Liver (tissue), 9 donors: ENCODE data around the gene CCN5. TPM values are rescaled to one million over a fixed set of nuclear protein-coding genes. Genes with fewer than 3 reads are reported as not detected.

Experiments used
- DNase-seq: peaks from one replicate; pipeline ENCODE4 v3.0.0-alpha.2; 2017; ENCODE audit warnings: low spot score
- H3K27ac ChIP-seq, 2 donors: one replicate each; pipeline ENCODE4 v1.7.0; 2013; ENCODE audit warnings: inconsistent platforms in 2 of 2, low read length in 2 of 2, control low read depth in 1 of 2, low read depth in 1 of 2, mild to moderate bottlenecking in 1 of 2
- H3K27me3 ChIP-seq, 4 donors: one replicate each; pipeline versions ENCODE4 v1.6.1 to v1.7.0; 2013; ENCODE audit warnings: low read length in 3 of 4, inconsistent platforms in 1 of 4, mild to moderate bottlenecking in 1 of 4, moderate library complexity in 1 of 4; ENCODE audit not compliant: control insufficient read depth in 4 of 4, insufficient read depth in 4 of 4
- H3K36me3 ChIP-seq, 4 donors: one replicate each; pipeline versions ENCODE4 v1.6.1 to v1.7.0; 2013; ENCODE audit warnings: low read length in 3 of 4, mild to moderate bottlenecking in 3 of 4, low read depth in 1 of 4, moderate library complexity in 1 of 4; ENCODE audit not compliant: control insufficient read depth in 4 of 4, insufficient read depth in 3 of 4
- H3K4me1 ChIP-seq, 4 donors: one replicate each; pipeline versions ENCODE4 v1.6.1 to v1.7.0; 2013; ENCODE audit warnings: low read length in 3 of 4, mild to moderate bottlenecking in 3 of 4, moderate library complexity in 1 of 4; ENCODE audit not compliant: control insufficient read depth in 4 of 4, insufficient read depth in 4 of 4
- H3K4me3 ChIP-seq, 3 donors: one replicate each; pipeline versions ENCODE4 v1.6.1 to v1.7.0; 2013; ENCODE audit warnings: low read length in 3 of 3, control low read depth in 1 of 3, low read depth in 1 of 3, mild to moderate bottlenecking in 1 of 3
- H3K9ac ChIP-seq, 2 donors: one replicate each; pipeline ENCODE4 v1.7.0; 2013; ENCODE audit warnings: low read length in 2 of 2, mild to moderate bottlenecking in 2 of 2, moderate library complexity in 2 of 2, control low read depth in 1 of 2, low read depth in 1 of 2
- H3K9me3 ChIP-seq, 4 donors: one replicate each; pipeline versions ENCODE4 v1.6.1 to v1.7.0; 2013; ENCODE audit warnings: low read length in 3 of 4; ENCODE audit not compliant: control insufficient read depth in 4 of 4
- ATF3 ChIP-seq: IDR thresholded peaks from 2 replicates; pipeline ENCODE4 v1.6.1; 2016; ENCODE audit warnings: antibody characterized with exemption
- CTCF ChIP-seq: fragments of 150-350 bp; IDR thresholded peaks from 2 replicates; pipeline ENCODE4 v1.5.1; 2017; ENCODE audit warnings: improper control_type of control experiment, low read depth, low read length; ENCODE audit not compliant: missing input control
- EGR1 ChIP-seq, 2 donors: IDR thresholded peaks; 2 replicates each; pipeline ENCODE4 v1.6.1; 2016 to 2018; ENCODE audit warnings: antibody characterized with exemption in 2 of 2, low read depth in 2 of 2
- FOXA1 ChIP-seq: IDR thresholded peaks from 2 replicates; pipeline ENCODE4 v1.6.1; 2016; ENCODE audit warnings: antibody characterized with exemption
- FOXA2 ChIP-seq: IDR thresholded peaks from 2 replicates; pipeline ENCODE4 v1.6.1; 2016; ENCODE audit warnings: antibody characterized with exemption
- GABPA ChIP-seq, 2 donors: IDR thresholded peaks in 1 of 2; conservative IDR thresholded peaks in 1 of 2; 2 replicates each; pipeline ENCODE4 v1.6.1; 2016; ENCODE audit warnings: antibody characterized with exemption in 2 of 2, mild to moderate bottlenecking in 1 of 2, moderate library complexity in 1 of 2
- HNF4A ChIP-seq, 2 donors: conservative IDR thresholded peaks; 2 replicates each; pipeline ENCODE4 v1.6.1; 2016; ENCODE audit warnings: antibody characterized with exemption in 2 of 2, mild to moderate bottlenecking in 2 of 2
- HNF4G ChIP-seq: IDR thresholded peaks from 2 replicates; pipeline ENCODE4 v1.6.1; 2016; ENCODE audit warnings: antibody characterized with exemption
- JUND ChIP-seq, 2 donors: IDR thresholded peaks; 2 replicates each; pipeline ENCODE4 v1.6.1; 2016; ENCODE audit warnings: antibody characterized with exemption in 2 of 2
- MAX ChIP-seq: IDR thresholded peaks from 2 replicates; pipeline ENCODE4 v1.6.1; 2016; ENCODE audit warnings: antibody characterized with exemption
- NR2F2 ChIP-seq: IDR thresholded peaks from 2 replicates; pipeline ENCODE4 v1.6.1; 2016; ENCODE audit warnings: antibody characterized with exemption
- RAD21 ChIP-seq, 2 donors: IDR thresholded peaks; 2 replicates each; pipeline ENCODE4 v1.6.1; 2016; ENCODE audit warnings: antibody characterized with exemption in 2 of 2, mild to moderate bottlenecking in 2 of 2
- REST ChIP-seq: IDR thresholded peaks from 2 replicates; pipeline ENCODE4 v1.6.1; 2016; ENCODE audit warnings: antibody characterized with exemption, mild to moderate bottlenecking
- RXRA ChIP-seq, 2 donors: IDR thresholded peaks; 2 replicates each; pipeline ENCODE4 v1.6.1; 2017 to 2018; ENCODE audit warnings: antibody characterized with exemption in 2 of 2, mild to moderate bottlenecking in 1 of 2
- SP1 ChIP-seq: IDR thresholded peaks from 2 replicates; pipeline ENCODE4 v1.6.1; 2018; ENCODE audit warnings: antibody characterized with exemption, mild to moderate bottlenecking
- TAF1 ChIP-seq: conservative IDR thresholded peaks from 2 replicates; pipeline ENCODE4 v1.6.1; 2016; ENCODE audit warnings: antibody characterized with exemption, mild to moderate bottlenecking
- YY1 ChIP-seq: IDR thresholded peaks from 2 replicates; pipeline ENCODE4 v1.6.1; 2016; ENCODE audit warnings: antibody characterized with exemption, mild to moderate bottlenecking
- ZBTB33 ChIP-seq: IDR thresholded peaks from 2 replicates; pipeline ENCODE4 v1.6.1; 2016; ENCODE audit warnings: antibody characterized with exemption
- WGBS: extraction: QIAGEN DNeasy Blood & Tissue Kit; methylation state at CpG from one replicate; pipeline ENCODE4 v1.1.7; 2013; 5-methylcytosine and 5-hydroxymethylcytosine counted together
- polyA plus RNA-seq, 2 donors: library from polyadenylated mRNA; stranded (reverse) in 1 of 2; unstranded in 1 of 2; fragments of 200-250 nt in 1 of 2; fragments of >200 nt in 1 of 2; fragmentation: Nextera tagmentation in 1 of 2; extraction: Ambion mirVana in 1 of 2; gene quantifications; one replicate each; pipeline versions ENCODE4 v1.2.1 to v1.2.3, GENCODE V29; 2013 to 2015
- total RNA-seq, 2 donors: library from RNA; depleted of rRNA; stranded (reverse); fragments of >200 nt; gene quantifications; one replicate each; pipeline ENCODE4 v1.2.3, GENCODE V29; 2014
- donor health status: healthy.
- donor health status: healthy.
- donor health status: healthy.
- donor health status: healthy.
- donor health status: healthy.

The CCN5 gene
- total and polyA plus RNA-seq, 4 donors = 1.2 to 3.6 (median 1.9) TPM; not detected in 1

- Histone ChIP-seq H3K27me3 (peaks cover 0 to 3% (median 0%) of the 10 kb centered on the region in 4 donors), H3K27ac (no peak overlapping the region), H3K9ac (no peak overlapping the region), H3K36me3 (no peaks in the 10 kb centered on the region), H3K9me3 (no peaks in the 10 kb centered on the region), H3K4me3 (no peak overlapping the region), H3K4me1 (no peaks in the 10 kb centered on the region)
- DNase-seq = no peak
- WGBS = 96% methylated on average over 5 of the region's 5 CpGs
- TF ChIP-seq JUND (IDR thresholded peaks at IDR 0.05) (no peak), TAF1 (no peak), YY1 (no peak)
These were observed 41.8 kb downstream of the CCN5 start for GRCh38 chr20:44756956-44757355.

GRCh38 chr20:44758247-44759101 lies 43.3 kb downstream of the CCN5 start:
- H3K4me1 ChIP-seq = no peaks in the 10 kb centered on the region
- peaks cover 0 to 3% (median 0%) of the 10 kb centered on the region in 4 donors for H3K27me3 ChIP-seq
- TF ChIP-seq SP1 (no peak), NR2F2 (no peak), CTCF (no peak), GABPA (IDR thresholded peaks at IDR 0.05 in 1 of 2, conservative IDR thresholded peaks at IDR 0.05 in 1 of 2) (no peak), HNF4A (conservative IDR thresholded peaks at IDR 0.05) (no peak), FOXA1 (no peak), FOXA2 (no peak), ATF3 (no peak), JUND (IDR thresholded peaks at IDR 0.05) (no peak), EGR1 (IDR thresholded peaks at IDR 0.05; ENCODE audit: low read depth in 2 of 2) (no peak), REST (no peak), RXRA (IDR thresholded peaks at IDR 0.05) (no peak), HNF4G (no peak), TAF1 (no peak), RAD21 (IDR thresholded peaks at IDR 0.05) (no peak), YY1 (no peak), ZBTB33 (no peak), MAX (no peak)
- H3K9me3 ChIP-seq = no peaks in the 10 kb centered on the region
- H3K9ac ChIP-seq = no peak overlapping the region
- no peak overlapping the region for H3K27ac ChIP-seq
- 59% methylated on average over 10 of the region's 10 CpGs for WGBS
- DNase-seq = no peak
- no peak overlapping the region for H3K4me3 ChIP-seq
- H3K36me3 ChIP-seq = no peaks in the 10 kb centered on the region
